Activated CD4-positive, alpha-beta memory T cell treated with anti-CD3 and anti-CD28 coated beads, Interleukin-2, amount 10 ng/mL, durations not matched to agents 7 days and 5 days (primary cell): ENCODE measurements around the gene KCNK7. TPM values are rescaled to one million over a fixed set of nuclear protein-coding genes. Genes with fewer than 3 reads are reported as not detected.

ENCODE experiments used
- CTCF ChIA-PET: fragments of 350-600 bp; sonication (Branson Sonifier 250); formaldehyde crosslinking; loops from one replicate; lab custom pipeline; 2021; ENCODE audit warnings: antibody characterized with exemption, inconsistent platforms; lab: Charles Lee
- POLR2A ChIA-PET: fragments of 350-600 bp; sonication (Branson Sonifier 250); formaldehyde crosslinking; loops from one replicate; lab custom pipeline; 2021; ENCODE audit warnings: antibody characterized with exemption; lab: Charles Lee
- DNase-seq: peaks from one replicate; pipeline ENCODE4 v3.0.0-alpha.2; 2020
- H3K27ac Mint-ChIP-seq: one replicate; pipeline ENCODE4 v1.8.0; 2021; ENCODE audit warnings: mild to moderate bottlenecking, mixed read lengths
- H3K27me3 Mint-ChIP-seq: one replicate; pipeline ENCODE4 v1.8.0; 2021; ENCODE audit warnings: mixed read lengths
- H3K36me3 Mint-ChIP-seq: one replicate; pipeline ENCODE4 v1.8.0; 2021; ENCODE audit warnings: low read depth, mixed read lengths
- H3K4me1 Mint-ChIP-seq: one replicate; pipeline ENCODE4 v1.8.0; 2021; ENCODE audit warnings: mixed read lengths
- H3K4me3 Mint-ChIP-seq: one replicate; pipeline ENCODE4 v1.8.0; 2021; ENCODE audit warnings: mild to moderate bottlenecking, mixed read lengths
- H3K9me3 Mint-ChIP-seq: one replicate; pipeline ENCODE4 v1.8.0; 2021; ENCODE audit warnings: mixed read lengths
- total RNA-seq, 2 experiments: library from RNA; stranded (reverse); gene quantifications; one replicate each; pipeline ENCODE4 v1.2.3, GENCODE V29; 2021

Gene KCNK7
- total RNA-seq, 2 experiments from 2014 or later = 0.80 to 1.0 TPM

DNA sequence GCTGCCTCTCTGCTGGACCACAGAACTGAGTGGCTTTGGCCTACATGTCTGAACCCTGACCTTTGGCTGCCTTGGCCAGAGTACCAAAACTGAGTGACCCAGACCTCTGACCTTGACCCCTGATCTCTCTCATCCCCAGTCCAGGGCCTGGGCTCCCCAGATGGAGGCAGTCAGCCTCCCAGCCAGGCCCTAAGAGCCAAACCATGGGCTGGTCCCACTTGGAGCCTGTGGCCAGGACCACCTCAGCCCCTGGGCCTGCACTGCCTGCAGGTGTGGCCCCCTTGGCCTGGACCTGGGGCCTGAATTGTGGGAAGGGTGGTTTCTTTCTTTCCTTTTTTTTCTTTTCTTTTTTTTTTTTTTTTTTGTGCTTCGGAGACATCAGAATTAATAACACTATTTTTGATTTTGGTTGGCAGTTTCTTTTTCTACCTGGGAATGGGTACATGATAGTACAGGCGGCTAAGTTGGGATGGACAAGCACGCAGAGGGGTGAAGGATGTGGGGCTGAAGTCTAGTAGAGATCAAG, 41.5 kb upstream of the KCNK7 start:
- Mint-ChIP-seq H3K4me1 (peaks cover 63% of the 10 kb centered on the region), H3K4me3 (peak overlapping the region; percentile 95), H3K9me3 (no peaks in the 10 kb centered on the region), H3K27ac (peak overlapping the region; percentile 63), H3K36me3 (peaks cover 59% of the 10 kb centered on the region), H3K27me3 (no peaks in the 10 kb centered on the region)
- DNase-seq = no peak
- ChIA-PET POLR2A (interaction anchor here (0.6 to 8.9 kb wide), 11 partner anchors 8 to 366 kb away, joined by 3 to 187 read pairs (median 4); partner anchors contain the start of genes BANF1, MAP3K11, NEAT1 and PCNX3), CTCF (interaction anchor here (1.0 to 2.2 kb wide), 8 partner anchors 11 to 93 kb away, joined by 3 to 9 read pairs (median 6); partner anchors contain the start of genes EHBP1L1 and FAM89B)

DNA sequence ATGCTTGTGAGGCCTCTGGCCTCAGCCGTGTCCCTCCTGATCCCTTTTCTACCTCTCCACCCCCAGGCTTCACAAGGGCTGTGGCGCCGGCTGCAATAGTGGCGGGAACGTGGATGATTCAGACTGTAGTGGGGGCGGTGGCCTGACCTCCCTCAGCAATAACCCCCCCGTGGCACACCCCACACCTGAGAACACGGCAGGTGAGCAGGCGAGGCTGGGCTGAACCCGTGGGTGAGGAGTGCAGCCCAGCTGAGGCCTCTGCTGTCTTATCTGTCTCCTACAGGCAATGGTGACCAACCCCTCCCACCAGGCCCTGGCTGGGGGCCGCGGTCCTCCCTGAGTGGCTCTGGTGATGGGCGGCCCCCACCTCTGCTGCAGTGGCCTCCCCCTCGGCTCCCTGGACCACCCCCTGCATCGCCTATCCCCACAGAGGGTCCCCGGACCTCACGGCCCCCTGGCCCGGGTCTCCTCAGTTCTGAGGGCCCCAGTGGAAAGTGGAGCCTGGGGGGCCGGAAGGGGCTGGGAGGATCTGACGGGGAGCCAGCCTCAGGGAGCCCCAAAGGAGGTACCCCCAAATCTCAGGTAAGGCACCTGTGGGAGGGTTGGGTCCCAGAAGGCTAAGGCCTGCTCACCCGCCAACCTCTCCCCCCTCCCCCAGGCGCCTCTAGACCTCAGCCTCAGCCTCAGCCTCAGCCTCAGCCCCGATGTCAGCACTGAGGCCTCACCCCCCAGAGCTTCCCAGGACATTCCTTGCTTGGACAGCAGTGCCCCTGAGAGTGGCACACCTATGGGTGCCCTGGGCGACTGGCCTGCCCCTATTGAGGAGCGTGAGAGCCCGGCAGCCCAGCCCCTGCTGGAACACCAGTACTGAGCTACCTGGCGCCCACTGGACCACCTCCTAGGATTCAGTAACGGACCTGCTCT, 40.8 kb upstream of the KCNK7 start:
- Mint-ChIP-seq H3K9me3 (no peaks in the 10 kb centered on the region), H3K27ac (peak overlapping the region; percentile 62), H3K27me3 (no peaks in the 10 kb centered on the region), H3K36me3 (peaks cover 54% of the 10 kb centered on the region), H3K4me1 (peaks cover 56% of the 10 kb centered on the region), H3K4me3 (peak overlapping the region; percentile 57)
- POLR2A ChIA-PET = interaction anchor here (0.6 to 6.8 kb wide), 3 partner anchors 13 to 31 kb away, joined by 3 to 82 read pairs (median 4); partner anchors contain the start of genes MAP3K11 and PCNX3
- CTCF ChIA-PET = interaction anchor here (0.9 kb wide), 1 partner anchor 248 kb away, joined by 3 read pairs; no protein-coding TSS in a partner anchor
- DNase-seq = no peak

GRCh38 chr11:65634905-65635731, 39.5 kb upstream of the KCNK7 start:
- ChIA-PET POLR2A (interaction anchor here (1.1 kb wide), 1 partner anchor 12 kb away, joined by 4 read pairs; no protein-coding TSS in a partner anchor), CTCF (interaction anchor here (0.9 kb wide), 1 partner anchor 250 kb away, joined by 3 read pairs; no protein-coding TSS in a partner anchor)
- Mint-ChIP-seq H3K4me1 (peaks cover 47% of the 10 kb centered on the region), H3K27me3 (no peaks in the 10 kb centered on the region), H3K36me3 (peaks cover 49% of the 10 kb centered on the region), H3K27ac (peak overlapping the region; percentile 74), H3K4me3 (no peak overlapping the region), H3K9me3 (no peaks in the 10 kb centered on the region)
- DNase-seq = no peak

GRCh38 chr11:65634440-65634839, 38.8 kb upstream of the KCNK7 start:
- Mint-ChIP-seq H3K4me3 (no peak overlapping the region), H3K36me3 (peaks cover 46% of the 10 kb centered on the region), H3K27me3 (no peaks in the 10 kb centered on the region), H3K27ac (peak overlapping the region; percentile 74), H3K4me1 (peaks cover 40% of the 10 kb centered on the region), H3K9me3 (no peaks in the 10 kb centered on the region)
- ChIA-PET POLR2A (interaction anchor here (2.1 to 2.4 kb wide), 2 partner anchors 20 kb away, joined by 10 to 11 read pairs; partner anchors contain the start of genes MAP3K11 and PCNX3), CTCF (no interaction called here)
- DNase-seq = no peak

DNA sequence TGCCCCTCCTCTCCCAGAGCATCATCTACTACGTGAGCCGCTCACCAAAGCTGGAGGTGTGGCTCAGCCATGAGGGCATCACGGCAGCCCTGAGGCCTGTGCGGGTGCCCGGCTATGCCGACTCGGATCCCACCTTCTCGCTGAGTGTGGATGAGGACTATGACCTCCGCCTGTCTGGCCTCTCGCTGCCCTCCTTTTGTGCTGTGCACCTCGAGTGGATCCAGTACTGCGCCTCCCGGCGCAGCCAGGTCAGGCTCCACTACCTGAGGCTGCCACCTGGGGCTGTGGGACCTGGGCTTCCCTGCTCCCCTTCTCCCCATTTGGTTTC, 38.5 kb upstream of the KCNK7 start:
- no peak for DNase-seq
- Mint-ChIP-seq H3K27ac (peak overlapping the region; percentile 74), H3K36me3 (peaks cover 50% of the 10 kb centered on the region), H3K4me1 (peaks cover 39% of the 10 kb centered on the region), H3K27me3 (no peaks in the 10 kb centered on the region), H3K4me3 (no peak overlapping the region), H3K9me3 (no peaks in the 10 kb centered on the region)
- POLR2A ChIA-PET = interaction anchor here (1.4 to 2.4 kb wide), 3 partner anchors 17 to 20 kb away, joined by 5 to 11 read pairs (median 10); partner anchors contain the start of genes MAP3K11 and PCNX3
- CTCF ChIA-PET = no interaction called here

- Mint-ChIP-seq H3K4me3 (no peak overlapping the region), H3K27me3 (no peaks in the 10 kb centered on the region), H3K9me3 (no peaks in the 10 kb centered on the region), H3K27ac (peak overlapping the region; percentile 74), H3K4me1 (peaks cover 34% of the 10 kb centered on the region), H3K36me3 (peaks cover 46% of the 10 kb centered on the region)
- ChIA-PET CTCF (no interaction called here), POLR2A (interaction anchor here (1.1 to 2.4 kb wide), 5 partner anchors 17 to 24 kb away, joined by 3 to 11 read pairs (median 5); partner anchors contain the start of genes MAP3K11 and PCNX3)
- no peak for DNase-seq
Measured at GRCh38 chr11:65633390-65634108, 37.9 kb upstream of the KCNK7 start.

GRCh38 chr11:65630215-65630614, 34.6 kb upstream of the KCNK7 start:
- POLR2A ChIA-PET = interaction anchor here (1.2 kb wide), 1 partner anchor 15 kb away, joined by 5 read pairs; no protein-coding TSS in a partner anchor
- no peak overlapping the region for H3K4me3 Mint-ChIP-seq
- peaks cover 24% of the 10 kb centered on the region for H3K4me1 Mint-ChIP-seq
- CTCF ChIA-PET = no interaction called here
- no peaks in the 10 kb centered on the region for H3K9me3 Mint-ChIP-seq
- H3K27ac Mint-ChIP-seq = no peak overlapping the region
- peaks cover 46% of the 10 kb centered on the region for H3K36me3 Mint-ChIP-seq
- H3K27me3 Mint-ChIP-seq = no peaks in the 10 kb centered on the region
- DNase-seq = no peak

DNA sequence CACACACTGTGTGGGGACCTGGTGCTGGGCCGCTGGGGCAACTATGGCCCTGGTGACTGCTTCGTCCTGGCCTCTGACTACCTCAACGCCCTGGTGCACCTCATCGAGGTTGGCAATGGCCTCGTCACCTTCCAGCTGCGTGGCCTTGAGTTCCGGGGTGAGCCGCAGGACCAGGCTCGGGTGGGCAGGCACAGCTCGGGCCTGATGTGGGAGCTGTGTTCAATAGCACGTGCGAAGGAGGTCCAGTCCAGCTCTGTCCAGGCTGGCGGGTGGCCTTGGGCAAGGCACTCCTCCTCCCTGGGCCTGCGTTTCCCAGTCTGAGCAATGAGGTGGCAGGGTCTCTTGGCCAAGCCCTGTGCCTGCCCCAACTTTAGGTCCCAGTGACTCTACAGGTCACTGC, 34.0 kb upstream of the KCNK7 start:
- Mint-ChIP-seq H3K4me1 (peaks cover 18% of the 10 kb centered on the region), H3K4me3 (no peak overlapping the region), H3K27ac (no peak overlapping the region), H3K36me3 (peaks cover 40% of the 10 kb centered on the region), H3K9me3 (no peaks in the 10 kb centered on the region), H3K27me3 (no peaks in the 10 kb centered on the region)
- ChIA-PET CTCF (no interaction called here), POLR2A (interaction anchor here (1.4 kb wide), 1 partner anchor 9 kb away, joined by 6 read pairs; the partner anchor contains the start of gene SIPA1)
- DNase-seq = no peak

GRCh38 chr11:65627202-65627601, 31.6 kb upstream of the KCNK7 start:
- H3K9me3 Mint-ChIP-seq = no peaks in the 10 kb centered on the region
- peaks cover 4% of the 10 kb centered on the region for H3K4me1 Mint-ChIP-seq
- POLR2A ChIA-PET = interaction anchor here (1.2 kb wide), 1 partner anchor 13 kb away, joined by 4 read pairs; no protein-coding TSS in a partner anchor
- H3K27ac Mint-ChIP-seq = no peak overlapping the region
- no peaks in the 10 kb centered on the region for H3K27me3 Mint-ChIP-seq
- CTCF ChIA-PET = interaction anchor here (1.1 to 2.2 kb wide), 2 partner anchors 10 to 62 kb away, joined by 3 to 7 read pairs; no protein-coding TSS in a partner anchor
- no peak for DNase-seq
- H3K36me3 Mint-ChIP-seq = peaks cover 49% of the 10 kb centered on the region
- no peak overlapping the region for H3K4me3 Mint-ChIP-seq

GRCh38 chr11:65625628-65626342, 30.2 kb upstream of the KCNK7 start:
- peak; percentile 64 for DNase-seq
- Mint-ChIP-seq H3K4me1 (peaks cover 5% of the 10 kb centered on the region), H3K27ac (no peak overlapping the region), H3K36me3 (peaks cover 49% of the 10 kb centered on the region), H3K9me3 (no peaks in the 10 kb centered on the region), H3K27me3 (no peaks in the 10 kb centered on the region), H3K4me3 (no peak overlapping the region)
- POLR2A ChIA-PET = interaction anchor here (0.6 to 1.7 kb wide), 5 partner anchors 9 to 37 kb away, joined by 3 to 6 read pairs (median 4); partner anchors contain the start of genes RELA and SIPA1
- CTCF ChIA-PET = interaction anchor here (0.8 to 2.2 kb wide), 10 partner anchors 9 to 147 kb away, joined by 3 to 9 read pairs (median 4); partner anchors contain the start of genes RELA and SIPA1
